ENCODE data around the gene DCDC2B. TPM values are rescaled to one million over a fixed set of nuclear protein-coding genes. Genes with fewer than 3 reads are reported as not detected.

DCDC2B gene
- total RNA-seq, 1 experiment from 2014 or later: not detected

- Mint-ChIP-seq H3K4me1 (ENCODE audit: low read depth, unreplicated experiment) (peaks cover 9% of the 10 kb centered on the region), H3K27me3 (ENCODE audit: unreplicated experiment) (no peaks in the 10 kb centered on the region), H3K4me3 (ENCODE audit: low read depth, unreplicated experiment) (no peak overlapping the region), H3K27ac (ENCODE audit: unreplicated experiment) (no peak overlapping the region), H3K9me3 (ENCODE audit: low read depth, unreplicated experiment) (no peaks in the 10 kb centered on the region), H3K36me3 (ENCODE audit: insufficient read depth, unreplicated experiment) (no peaks in the 10 kb centered on the region)
- TF ChIP-seq, protein P1, sequence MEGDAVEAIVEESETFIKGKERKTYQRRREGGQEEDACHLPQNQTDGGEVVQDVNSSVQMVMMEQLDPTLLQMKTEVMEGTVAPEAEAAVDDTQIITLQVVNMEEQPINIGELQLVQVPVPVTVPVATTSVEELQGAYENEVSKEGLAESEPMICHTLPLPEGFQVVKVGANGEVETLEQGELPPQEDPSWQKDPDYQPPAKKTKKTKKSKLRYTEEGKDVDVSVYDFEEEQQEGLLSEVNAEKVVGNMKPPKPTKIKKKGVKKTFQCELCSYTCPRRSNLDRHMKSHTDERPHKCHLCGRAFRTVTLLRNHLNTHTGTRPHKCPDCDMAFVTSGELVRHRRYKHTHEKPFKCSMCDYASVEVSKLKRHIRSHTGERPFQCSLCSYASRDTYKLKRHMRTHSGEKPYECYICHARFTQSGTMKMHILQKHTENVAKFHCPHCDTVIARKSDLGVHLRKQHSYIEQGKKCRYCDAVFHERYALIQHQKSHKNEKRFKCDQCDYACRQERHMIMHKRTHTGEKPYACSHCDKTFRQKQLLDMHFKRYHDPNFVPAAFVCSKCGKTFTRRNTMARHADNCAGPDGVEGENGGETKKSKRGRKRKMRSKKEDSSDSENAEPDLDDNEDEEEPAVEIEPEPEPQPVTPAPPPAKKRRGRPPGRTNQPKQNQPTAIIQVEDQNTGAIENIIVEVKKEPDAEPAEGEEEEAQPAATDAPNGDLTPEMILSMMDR (IDR thresholded peaks at IDR 0.05; ENCODE audit: unreplicated experiment): no peak
- CTCF ChIA-PET: no interaction called here
- no TSS peak for BruUV-seq (replicated peaks)
- no peak for DNase-seq
- intact Hi-C loops (cut with micrococcal nuclease; ENCODE audit: unreplicated experiment): loop anchor here (10.0 kb wide), 1 partner anchor 47 kb away; the partner anchor contains the start of gene HDAC1
These were observed 38.6 kb downstream of the DCDC2B start for GRCh38 chr1:32247452-32247851.

- TF ChIP-seq, protein P1 (IDR thresholded peaks at IDR 0.05; ENCODE audit: unreplicated experiment): no peak
- H3K36me3 Mint-ChIP-seq (ENCODE audit: insufficient read depth, unreplicated experiment): no peaks in the 10 kb centered on the region
- intact Hi-C loops (cut with micrococcal nuclease; ENCODE audit: unreplicated experiment): loop anchor here (10.0 kb wide), 1 partner anchor 47 kb away; the partner anchor contains the start of gene HDAC1
- no peaks in the 10 kb centered on the region for H3K27me3 Mint-ChIP-seq (ENCODE audit: unreplicated experiment)
- CTCF ChIA-PET: interaction anchor here (0.6 to 0.7 kb wide), 2 partner anchors 10 to 849 kb away, joined by 3 read pairs; no protein-coding TSS in a partner anchor
- H3K27ac Mint-ChIP-seq (ENCODE audit: unreplicated experiment): no peak overlapping the region
- H3K4me1 Mint-ChIP-seq (ENCODE audit: low read depth, unreplicated experiment): peaks cover 9% of the 10 kb centered on the region
- no peaks in the 10 kb centered on the region for H3K9me3 Mint-ChIP-seq (ENCODE audit: low read depth, unreplicated experiment)
- no peak overlapping the region for H3K4me3 Mint-ChIP-seq (ENCODE audit: low read depth, unreplicated experiment)
- BruUV-seq (replicated peaks): no TSS peak
- no peak for DNase-seq
These were observed 39.3 kb downstream of the DCDC2B start for GRCh38 chr1:32247983-32248889.

GRCh38 chr1:32249831-32250525 lies 41.1 kb downstream of the DCDC2B start:
- Mint-ChIP-seq H3K4me3 (ENCODE audit: low read depth, unreplicated experiment) (no peak overlapping the region), H3K27me3 (ENCODE audit: unreplicated experiment) (no peaks in the 10 kb centered on the region), H3K4me1 (ENCODE audit: low read depth, unreplicated experiment) (peaks cover 9% of the 10 kb centered on the region), H3K36me3 (ENCODE audit: insufficient read depth, unreplicated experiment) (no peaks in the 10 kb centered on the region), H3K27ac (ENCODE audit: unreplicated experiment) (no peak overlapping the region), H3K9me3 (ENCODE audit: low read depth, unreplicated experiment) (no peaks in the 10 kb centered on the region)
- CTCF ChIA-PET: interaction anchor here (0.6 to 1.2 kb wide), 2 partner anchors 9 to 72 kb away, joined by 3 read pairs; no protein-coding TSS in a partner anchor
- TF ChIP-seq, protein P1 (IDR thresholded peaks at IDR 0.05; ENCODE audit: unreplicated experiment): no peak
- DNase-seq: no peak
- intact Hi-C loops (cut with micrococcal nuclease; ENCODE audit: unreplicated experiment): loop anchor here (10.0 kb wide), 1 partner anchor 45 kb away; the partner anchor contains the start of gene HDAC1
- no TSS peak for BruUV-seq (replicated peaks)

- no TSS peak for BruUV-seq (replicated peaks)
- Mint-ChIP-seq H3K4me3 (ENCODE audit: low read depth, unreplicated experiment) (no peak within 1 kb of the TSS), H3K36me3 (ENCODE audit: insufficient read depth, unreplicated experiment) (no peaks in the 10 kb centered on the region), H3K27ac (ENCODE audit: unreplicated experiment) (no peak within 1 kb of the TSS), H3K27me3 (ENCODE audit: unreplicated experiment) (no peaks in the 10 kb centered on the region), H3K4me1 (ENCODE audit: low read depth, unreplicated experiment) (peaks cover 9% of the 10 kb centered on the region), H3K9me3 (ENCODE audit: low read depth, unreplicated experiment) (no peaks in the 10 kb centered on the region)
- CTCF ChIA-PET: interaction anchor here (0.6 to 1.2 kb wide), 3 partner anchors 10 to 71 kb away, joined by 3 to 8 read pairs (median 3); no protein-coding TSS in a partner anchor
- TF ChIP-seq, protein P1 (IDR thresholded peaks at IDR 0.05; ENCODE audit: unreplicated experiment): no peak
- intact Hi-C loops (cut with micrococcal nuclease; ENCODE audit: unreplicated experiment): no loop called here
- DNase-seq: no peak
These were observed 42.2 kb downstream of the DCDC2B start, which contains the start of gene LCK for GRCh38 chr1:32250893-32251716. Gene LCK (plus strand): TSS chr1:32251265. CDS start chr1:32274330, 23,065 bp downstream.

Data from Calu3 (cell line).